NCI-H187 (cell line): ENCODE measurements around the gene TOGARAM1.
A peak's percentile ranks its signal among the peaks of the same experiment; 100 is the strongest.
"Not testable (repeated sequence)": the region's sequence is repeated elsewhere in the genome, so short reads cannot be mapped to it uniquely, and the experiment has no call there.

Experiments
- DNase-seq, 2 experiments: peaks; one replicate each; lab custom pipeline; 2025; lab: John Stamatoyannopoulos, UW

Gene TOGARAM1

GRCh38 chr14:45038865-45039264 lies 76.9 kb downstream of the TOGARAM1 start:
- no peak for DNase-seq

- DNase-seq, result no peak
Measured at GRCh38 chr14:45039390-45039789, 77.4 kb downstream of the TOGARAM1 start.

GRCh38 chr14:45041641-45042040 lies 79.7 kb downstream of the TOGARAM1 start:
- no peak for DNase-seq

GRCh38 chr14:45044638-45045037 lies 82.6 kb downstream of the TOGARAM1 start:
- no peak for DNase-seq

- no peak for DNase-seq
Measured at GRCh38 chr14:45048385-45048784, 86.4 kb downstream of the TOGARAM1 start.

- no peak for DNase-seq
Measured at GRCh38 chr14:45051180-45051579, 89.2 kb downstream of the TOGARAM1 start.

GRCh38 chr14:45051896-45052295 lies 89.9 kb downstream of the TOGARAM1 start:
- DNase-seq, result no peak

- no peak for DNase-seq
Measured at GRCh38 chr14:45057349-45057748, 95.4 kb downstream of the TOGARAM1 start.

- DNase-seq, result no peak
Measured at GRCh38 chr14:45057881-45058364, 95.9 kb downstream of the TOGARAM1 start.

- no peak for DNase-seq
Measured at GRCh38 chr14:45060551-45060950, 98.6 kb downstream of the TOGARAM1 start.

GRCh38 chr14:45065540-45065939 lies 103.5 kb downstream of the TOGARAM1 start:
- DNase-seq, result no peak

GRCh38 chr14:45065956-45066355 lies 104.0 kb downstream of the TOGARAM1 start:
- DNase-seq, result no peak

GRCh38 chr14:45066667-45067066 lies 104.7 kb downstream of the TOGARAM1 start:
- DNase-seq, result no peak

- no peak for DNase-seq
Measured at GRCh38 chr14:45068396-45068795, 106.4 kb downstream of the TOGARAM1 start.

- DNase-seq, result no peak
Measured at GRCh38 chr14:45070215-45070614, 108.2 kb downstream of the TOGARAM1 start.

- no peak for DNase-seq
Measured at GRCh38 chr14:45072126-45072525, 110.1 kb downstream of the TOGARAM1 start.

- no peak for DNase-seq
Measured at GRCh38 chr14:45073231-45073879, 111.4 kb downstream of the TOGARAM1 start.

- no peak for DNase-seq
Measured at GRCh38 chr14:45078323-45078722, 116.3 kb downstream of the TOGARAM1 start.

GRCh38 chr14:45080416-45080968 lies 118.5 kb downstream of the TOGARAM1 start:
- DNase-seq, result not testable (repeated sequence)

GRCh38 chr14:45081096-45081495 lies 119.1 kb downstream of the TOGARAM1 start:
- DNase-seq, result not testable (repeated sequence)

GRCh38 chr14:45082420-45082819 lies 120.4 kb downstream of the TOGARAM1 start:
- DNase-seq, result no peak

- DNase-seq, result no peak
Measured at GRCh38 chr14:45083617-45083975, 121.6 kb downstream of the TOGARAM1 start.

GRCh38 chr14:45083976-45084722 lies 122.2 kb downstream of the TOGARAM1 start, which contains the start of gene PRPF39:
PRPF39 (plus strand) TSS chr14:45084116; CDS start chr14:45095240, 11,124 bp downstream.
- DNase-seq, result peak; percentile 94 to 97
